Gastrocnemius medialis (tissue), 4 donors: Measurements from ENCODE around the gene ACAD11.

Source experiments
- CTCF ChIP-seq, 5 experiments: fragments of 450-650 bp in 3 of 5; fragments of 200-600 bp in 2 of 5; sonication (generic) in 2 of 5; IDR thresholded peaks in 4 of 5; conservative IDR thresholded peaks in 1 of 5; 1 replicate in 4 of 5; 2 replicates in 1 of 5; pipeline ENCODE4 v1.5.1; 2016 to 2019; ENCODE audit warnings: antibody characterized with exemption in 5 of 5, mild to moderate bottlenecking in 3 of 5, moderate library complexity in 3 of 5
- POLR2A ChIP-seq, 2 donors: fragments of 450-650 bp; IDR thresholded peaks; one replicate each; pipeline ENCODE4 v1.6.1; 2017; ENCODE audit warnings: antibody characterized with exemption in 2 of 2, mild to moderate bottlenecking in 2 of 2, moderate library complexity in 2 of 2

- TF ChIP-seq CTCF (IDR thresholded peaks at IDR 0.05 in 4 of 5, conservative IDR thresholded peaks at IDR 0.05 in 1 of 5) (no peak), POLR2A (IDR thresholded peaks at IDR 0.05) (no peak)
Measured at GRCh38 chr3:132665230-132665745, 5.7 kb upstream of the ACAD11 start.
